Neural crest cell (in vitro differentiated cells): ENCODE measurements around the gene ERCC6L. TPM values are rescaled to one million over a fixed set of nuclear protein-coding genes. Genes with fewer than 3 reads are reported as not detected.
"Not testable (repeated sequence)": the region's sequence is repeated elsewhere in the genome, so short reads cannot be mapped to it uniquely, and the experiment has no call there.

Source experiments
- DNase-seq: peaks from one replicate; pipeline ENCODE4 v3.0.0; 2021; ENCODE audit warnings: low read depth, mixed read lengths, low spot score
- H3K27ac Mint-ChIP-seq: one replicate; pipeline ENCODE4 v1.8.0; 2021; ENCODE audit warnings: mild to moderate bottlenecking, mixed read lengths; ENCODE audit not compliant: unreplicated experiment
- H3K27me3 Mint-ChIP-seq: 2 replicates; pipeline ENCODE4 v1.8.0; 2021; ENCODE audit warnings: low read depth, mild to moderate bottlenecking, mixed read lengths
- H3K36me3 Mint-ChIP-seq: 2 replicates; pipeline ENCODE4 v1.8.0; 2021; ENCODE audit warnings: low read depth, mild to moderate bottlenecking, mixed read lengths
- H3K4me1 Mint-ChIP-seq: 2 replicates; pipeline ENCODE4 v1.8.0; 2021; ENCODE audit warnings: mixed read lengths
- H3K4me3 Mint-ChIP-seq: one replicate; pipeline ENCODE4 v1.8.0; 2021; ENCODE audit warnings: mild to moderate bottlenecking, mixed read lengths
- H3K9me3 Mint-ChIP-seq: 2 replicates; pipeline ENCODE4 v1.8.0; 2021; ENCODE audit warnings: mixed read lengths
- CTCF ChIP-seq: fragments of 200-600 bp; sonication (generic); conservative IDR thresholded peaks from 2 replicates; pipeline ENCODE4 v1.5.0; 2021; ENCODE audit warnings: antibody characterized with exemption, mild to moderate bottlenecking
- total RNA-seq: library from RNA; stranded (reverse); gene quantifications from 2 replicates; pipeline ENCODE4 v1.2.1, GENCODE V29; 2021

Gene ERCC6L
- total RNA-seq, 1 donor from 2014 or later, result 14.2 TPM

- H3K9me3 Mint-ChIP-seq, result no peaks in the 10 kb centered on the region
- H3K27ac Mint-ChIP-seq, result no peak within 1 kb of the TSS
- H3K4me1 Mint-ChIP-seq, result peaks cover 9% of the 10 kb centered on the region
- peaks cover 6% of the 10 kb centered on the region for H3K36me3 Mint-ChIP-seq
- no peak within 1 kb of the TSS for H3K4me3 Mint-ChIP-seq
- DNase-seq, result peak; percentile 76
- no peak for TF ChIP-seq CTCF
- H3K27me3 Mint-ChIP-seq, result no peaks in the 10 kb centered on the region
Measured at GRCh38 chrX:72181178-72182125, 57.4 kb downstream of the ERCC6L start, which contains the start of gene PIN4. Gene PIN4, plus strand, starts transcription at chrX:72181757. Its CDS starts 29 bp downstream, at chrX:72181786.

DNA sequence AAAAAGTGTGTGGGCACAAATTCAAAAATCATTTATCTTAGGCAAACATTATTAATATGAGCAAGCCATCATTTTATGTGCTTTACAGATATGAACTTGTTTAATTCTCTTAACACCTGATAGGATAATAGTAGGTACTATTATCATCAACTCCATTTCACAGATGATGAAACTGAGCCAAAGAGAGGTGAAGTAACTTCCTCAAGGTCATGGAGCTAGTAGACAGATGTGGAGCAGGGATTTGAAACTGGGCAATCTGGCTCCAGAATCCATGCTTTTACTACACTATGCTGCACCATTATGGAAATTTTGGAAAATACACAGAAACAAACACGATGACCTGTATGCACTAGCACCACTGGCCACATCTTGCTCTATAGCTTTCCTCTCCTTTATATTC lies 58.3 kb downstream of the ERCC6L start:
- Mint-ChIP-seq H3K4me3 (no peak overlapping the region), H3K4me1 (peaks cover 9% of the 10 kb centered on the region), H3K27ac (no peak overlapping the region), H3K36me3 (peaks cover 9% of the 10 kb centered on the region), H3K27me3 (no peaks in the 10 kb centered on the region), H3K9me3 (peaks cover 4% of the 10 kb centered on the region)
- DNase-seq, result no peak
- no peak for TF ChIP-seq CTCF

DNA sequence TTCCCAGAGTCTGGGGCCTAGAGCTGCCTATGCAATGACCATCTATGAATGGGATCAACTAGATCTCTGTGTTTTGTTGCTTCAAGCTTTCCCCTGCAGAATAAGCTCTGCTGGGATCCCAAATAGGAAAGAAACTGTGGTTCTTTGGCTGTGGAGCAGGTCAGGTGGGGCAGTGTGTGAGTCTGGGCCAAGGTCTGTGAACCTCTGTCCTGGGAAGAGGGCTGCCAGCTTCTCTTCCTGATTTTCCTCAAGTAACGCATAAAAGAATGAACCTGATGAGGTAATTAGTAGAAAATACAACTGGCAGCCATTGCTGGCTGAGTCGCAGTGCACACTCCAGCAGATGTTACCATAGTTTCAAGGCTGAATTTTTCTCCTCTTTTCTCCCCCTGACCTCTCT lies 61.8 kb downstream of the ERCC6L start:
- Mint-ChIP-seq H3K27ac (peak overlapping the region; percentile 40), H3K4me3 (no peak overlapping the region), H3K27me3 (no peaks in the 10 kb centered on the region), H3K4me1 (peaks cover 9% of the 10 kb centered on the region), H3K36me3 (peaks cover 9% of the 10 kb centered on the region), H3K9me3 (peaks cover 5% of the 10 kb centered on the region)
- no peak for TF ChIP-seq CTCF
- DNase-seq, result no peak

GRCh38 chrX:72176289-72176688 lies 62.5 kb downstream of the ERCC6L start:
- H3K9me3 Mint-ChIP-seq, H3K4me3 Mint-ChIP-seq, H3K4me1 Mint-ChIP-seq, DNase-seq, H3K27ac Mint-ChIP-seq, H3K36me3 Mint-ChIP-seq, H3K27me3 Mint-ChIP-seq: not testable (repeated sequence)

DNA sequence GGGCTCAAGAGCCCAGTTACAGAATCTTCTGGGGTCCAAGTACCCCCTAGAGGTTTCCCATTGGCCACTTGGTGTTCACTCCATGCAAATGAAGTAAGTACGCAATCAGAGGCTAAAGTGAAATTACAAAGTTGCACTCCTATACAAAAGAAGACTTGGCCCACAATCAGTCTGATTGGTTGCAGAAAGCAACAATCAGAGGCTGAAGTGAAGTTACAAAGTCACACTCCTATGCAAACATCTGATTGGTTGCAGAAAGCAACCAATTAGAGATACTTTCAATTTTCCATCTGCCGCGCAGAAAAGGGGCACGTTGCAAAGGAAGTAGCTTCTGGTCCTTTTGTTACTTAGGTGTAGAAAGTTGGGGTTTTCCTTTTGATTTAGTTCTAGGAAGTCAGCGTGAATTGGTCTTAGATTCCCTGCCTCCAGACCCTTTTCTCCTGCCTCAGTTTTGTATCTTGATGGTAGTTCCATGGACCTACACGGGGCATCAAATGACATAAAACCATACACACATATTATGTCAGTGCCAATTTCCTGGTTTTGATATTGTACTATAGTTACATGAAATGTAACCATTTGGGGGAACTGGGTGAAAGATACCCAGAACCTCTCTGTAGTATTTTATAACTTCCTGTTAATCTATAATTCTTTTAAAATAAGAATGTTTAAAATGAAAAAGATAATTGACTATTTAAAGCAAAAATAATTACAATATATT lies 69.7 kb downstream of the ERCC6L start:
- H3K4me3 Mint-ChIP-seq, result no peak overlapping the region
- TF ChIP-seq CTCF, result no peak
- no peaks in the 10 kb centered on the region for H3K4me1 Mint-ChIP-seq
- no peaks in the 10 kb centered on the region for H3K9me3 Mint-ChIP-seq
- DNase-seq, result no peak
- H3K27me3 Mint-ChIP-seq, result no peaks in the 10 kb centered on the region
- no peaks in the 10 kb centered on the region for H3K36me3 Mint-ChIP-seq
- H3K27ac Mint-ChIP-seq, result no peak overlapping the region
